GM23248 (cell line): ENCODE data around the gene CASK.

Source experiments
- EZH2 ChIP-seq: fragments of 200-600 bp; sonication (generic); IDR thresholded peaks from 2 replicates; pipeline ENCODE4 v1.6.1; 2018; ENCODE audit warnings: antibody characterized with exemption, mild to moderate bottlenecking; ENCODE audit not compliant: insufficient read depth, poor library complexity, severe bottlenecking
- EZH2phosphoT487 ChIP-seq: fragments of 200-600 bp; sonication (generic); IDR thresholded peaks from 2 replicates; pipeline ENCODE4 v1.6.1; 2018; ENCODE audit warnings: antibody characterized with exemption, moderate library complexity, mild to moderate bottlenecking, low read depth; ENCODE audit not compliant: insufficient read depth

DNA sequence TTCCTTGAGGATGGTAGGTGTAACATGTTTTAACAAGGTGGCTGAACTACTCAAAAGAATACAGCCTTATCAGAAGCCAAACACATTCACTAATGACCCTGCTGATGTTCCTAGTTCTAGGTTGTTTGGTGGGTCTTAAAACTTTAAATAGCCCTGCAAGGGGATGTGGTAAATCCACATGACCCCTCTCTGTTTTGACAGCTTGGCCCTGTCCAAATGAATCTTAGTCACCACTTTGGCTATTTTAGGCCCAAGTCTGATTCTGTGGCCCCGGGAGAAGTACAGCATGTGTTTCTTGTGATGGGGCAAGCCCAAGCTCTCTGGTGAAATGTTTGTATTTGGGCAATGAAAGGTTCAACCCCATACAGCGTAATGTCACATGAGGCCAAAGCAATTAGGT, 289.1 kb downstream of the CASK start:
- TF ChIP-seq EZH2 = no peak
- no peak for TF ChIP-seq EZH2phosphoT487
